ENCODE measurements around the gene MYO3B. TPM values are rescaled to one million over a fixed set of nuclear protein-coding genes. Genes with fewer than 3 reads are reported as not detected.

MYO3B gene
- total RNA-seq, 8 experiments from 2014 or later: 0.11 to 5.1 (median 0.98) TPM

- no peak overlapping the region for H3K4me3 ChIP-seq
- WGBS, 10 experiments: 31 to 100% (median 80%) methylated on average over 1 to 2 of the region's 2 CpGs; no CpG with 5 or more reads in 3 of the 10 experiments
- in situ Hi-C loops (cut with MboI; ENCODE audit: low pct_unique_long_range_greater_than_20kb in 2 of 9, low sequenced_read_pairs in 9 of 9, unreplicated experiment in 9 of 9): loop anchor here in 1 of 9 experiments (25.0 kb wide), 1 partner anchor 459 kb away; the partner anchor contains the start of gene GAD1
- ATAC-seq (replicated peaks in 6 of 8): peak in 5 of 8 experiments; percentile 27 to 70 (median 55)
- H3K27ac ChIP-seq: no peak overlapping the region
- H3K4me1 ChIP-seq (replicated peaks in 1 of 2): peaks cover 23 to 28% of the 10 kb centered on the region in 2 donors
Observed at GRCh38 chr2:170353723-170354122, 175.8 kb downstream of the MYO3B start.

DNA sequence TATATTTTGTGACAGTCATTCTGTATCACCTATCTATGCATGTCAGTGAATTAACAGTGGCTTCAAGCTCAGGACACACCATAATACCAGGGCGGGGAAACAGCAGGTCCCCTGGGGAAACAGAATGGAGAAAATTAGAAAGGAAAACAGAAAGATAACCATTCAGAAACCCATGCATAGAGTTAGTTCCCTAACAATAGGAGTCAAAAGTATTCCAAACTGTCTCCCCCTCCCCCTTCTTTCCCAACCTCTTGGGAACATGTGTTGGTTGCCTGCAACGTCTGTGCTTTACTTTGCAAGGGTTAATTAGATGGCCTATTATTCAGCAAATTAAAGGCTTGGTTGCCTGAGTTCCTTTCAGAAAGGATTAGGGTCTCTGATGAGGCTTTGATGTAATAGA, 176.4 kb downstream of the MYO3B start:
- peak in 3 of 8 experiments; percentile 32 to 53 (median 44) for ATAC-seq (replicated peaks in 6 of 8)
- Histone ChIP-seq H3K27ac (no peak overlapping the region), H3K4me3 (no peak overlapping the region), H3K4me1 (replicated peaks in 1 of 2) (peaks cover 23 to 28% of the 10 kb centered on the region in 2 donors)
- 0 to 100% (median 36%) methylated on average over 1 to 2 of the region's 2 CpGs; no CpG with 5 or more reads in 4 of the 10 experiments for WGBS, 10 experiments
- in situ Hi-C loops (cut with MboI; ENCODE audit: low pct_unique_long_range_greater_than_20kb in 2 of 9, low sequenced_read_pairs in 9 of 9, unreplicated experiment in 9 of 9): loop anchor here in 1 of 9 experiments (25.0 kb wide), 1 partner anchor 458 kb away; the partner anchor contains the start of gene GAD1

DNA sequence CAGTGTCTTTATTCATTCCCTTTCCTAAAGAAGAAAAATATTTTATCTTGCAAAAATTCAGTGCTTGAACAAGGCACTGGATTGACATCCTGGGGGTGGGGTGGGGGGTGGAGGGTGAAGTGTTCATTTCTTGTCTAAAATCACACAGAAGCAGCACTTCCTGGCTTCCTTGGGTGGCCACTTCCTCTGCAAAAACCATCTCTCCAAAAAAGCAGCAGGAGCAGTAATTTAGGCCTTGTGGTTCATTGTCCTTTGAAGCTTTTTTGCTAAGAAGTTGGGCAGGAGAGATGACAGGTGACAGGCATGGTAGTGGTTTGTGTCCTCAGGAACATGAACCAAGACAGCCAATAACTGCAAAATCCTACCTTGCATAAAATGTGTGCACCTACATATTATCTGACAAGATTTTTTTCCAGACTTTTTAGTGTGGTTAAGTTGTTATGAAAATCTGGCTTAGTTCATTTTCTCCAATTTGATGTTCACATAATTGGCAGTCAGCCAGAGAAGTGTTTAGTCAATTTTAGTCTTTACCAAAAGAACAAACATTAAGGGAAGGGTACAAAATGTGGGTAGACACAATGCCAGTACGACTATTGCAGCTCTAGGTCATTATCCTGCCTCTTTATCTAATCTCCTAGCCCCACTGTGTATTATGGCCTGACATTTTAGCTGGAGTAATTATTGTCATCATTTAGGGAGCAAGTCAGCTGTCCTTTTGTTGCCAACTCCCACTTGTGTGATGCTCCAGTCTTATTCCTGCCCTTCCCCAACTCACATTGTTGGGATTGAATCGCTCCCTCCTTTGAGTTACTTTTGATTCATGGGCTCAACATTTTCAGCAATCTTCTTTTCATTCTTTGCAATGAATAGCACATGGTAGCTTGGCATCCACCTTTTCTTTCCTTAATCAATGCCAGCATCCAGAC, 177.2 kb downstream of the MYO3B start:
- 8 to 53% (median 23%) methylated on average over 1 to 2 of the region's 2 CpGs; no CpG with 5 or more reads in 1 of the 10 experiments for WGBS, 10 experiments
- no peak overlapping the region for H3K27ac ChIP-seq
- ATAC-seq (replicated peaks in 6 of 8): peak in 5 of 8 experiments; percentile 42 to 76 (median 47)
- in situ Hi-C loops (cut with MboI; ENCODE audit: low pct_unique_long_range_greater_than_20kb in 2 of 9, low sequenced_read_pairs in 9 of 9, unreplicated experiment in 9 of 9): loop anchor here in 1 of 9 experiments (25.0 kb wide), 1 partner anchor 457 kb away; the partner anchor contains the start of gene GAD1
- H3K4me1 ChIP-seq (replicated peaks in 1 of 2): peaks cover 23 to 32% of the 10 kb centered on the region in 2 donors
- no peak overlapping the region for H3K4me3 ChIP-seq

DNA sequence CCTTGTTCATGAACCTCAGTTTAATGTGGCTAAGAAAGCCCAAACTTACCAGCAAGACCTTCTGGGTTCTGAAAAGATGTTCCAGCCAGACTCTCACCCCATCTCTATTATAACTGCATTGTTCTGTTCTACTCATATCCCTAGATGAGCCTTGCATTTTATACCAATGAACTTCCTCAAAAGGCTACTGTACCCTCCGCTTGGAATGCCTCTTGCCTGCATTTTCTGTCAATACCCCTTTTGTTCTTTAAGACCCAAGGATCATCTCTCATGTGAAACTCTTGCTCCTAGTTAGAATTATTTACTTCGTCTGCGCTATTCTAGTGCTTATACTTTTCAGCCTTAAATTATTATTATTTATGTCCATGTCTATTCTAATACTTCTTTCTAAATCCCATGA, 181.5 kb downstream of the MYO3B start:
- no peak for ATAC-seq (replicated peaks in 6 of 8)
- 43 to 100% (median 95%) methylated on average over 1 to 3 of the region's 3 CpGs for WGBS, 10 experiments
- peaks cover 10 to 28% of the 10 kb centered on the region in 2 donors for H3K4me1 ChIP-seq (replicated peaks in 1 of 2)
- no peak overlapping the region for H3K27ac ChIP-seq
- in situ Hi-C loops (cut with MboI; ENCODE audit: low pct_unique_long_range_greater_than_20kb in 2 of 9, low sequenced_read_pairs in 9 of 9, unreplicated experiment in 9 of 9): loop anchor here in 1 of 9 experiments (25.0 kb wide), 1 partner anchor 453 kb away; the partner anchor contains the start of gene GAD1
- H3K4me3 ChIP-seq: no peak overlapping the region

DNA sequence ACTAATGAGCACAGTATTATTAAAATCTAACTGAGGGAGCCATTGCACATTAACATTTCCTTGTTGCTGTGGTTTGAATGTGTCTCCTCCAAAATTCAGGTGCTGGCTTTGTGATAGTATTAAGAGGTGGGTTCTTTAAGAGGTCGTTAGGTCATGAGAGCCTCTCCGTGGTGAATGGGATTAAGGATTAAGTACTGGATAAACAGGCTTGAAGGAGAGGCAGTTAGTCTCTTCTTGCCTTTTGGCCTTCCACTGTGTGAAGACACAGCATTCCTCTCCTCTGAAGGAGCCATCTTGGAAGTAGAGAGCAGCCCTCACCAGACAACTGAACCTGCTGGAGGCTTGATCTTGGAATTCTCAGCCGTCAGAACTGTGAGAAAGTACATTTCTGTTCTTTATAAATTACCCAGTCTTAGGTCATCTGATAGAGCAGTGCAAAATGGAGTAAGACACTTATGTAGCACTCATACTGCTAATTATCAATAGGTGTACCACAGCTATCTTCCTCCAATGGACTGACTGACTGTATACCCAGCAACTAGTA, 182.7 kb downstream of the MYO3B start:
- Histone ChIP-seq H3K4me3 (no peak overlapping the region), H3K4me1 (replicated peaks in 1 of 2) (peaks cover 0 to 17% of the 10 kb centered on the region in 2 donors), H3K27ac (no peak overlapping the region)
- in situ Hi-C loops (cut with MboI; ENCODE audit: low pct_unique_long_range_greater_than_20kb in 2 of 9, low sequenced_read_pairs in 9 of 9, unreplicated experiment in 9 of 9): loop anchor here in 2 of 9 experiments (10.0 to 25.0 kb wide), 2 partner anchors 452 to 454 kb away; partner anchors contain the start of gene GAD1 (in 2 of the 2)
- no peak for ATAC-seq (replicated peaks in 6 of 8)
- WGBS, 10 experiments: 43 to 100% (median 67%) methylated on average over 1 to 3 of the region's 3 CpGs; no CpG with 5 or more reads in 3 of the 10 experiments

- WGBS, 10 experiments: 15 to 100% (median 40%) methylated on average over 1 to 5 of the region's 5 CpGs; no CpG with 5 or more reads in 1 of the 10 experiments
- ATAC-seq (replicated peaks in 6 of 8): peak in 5 of 8 experiments; percentile 38 to 90 (median 68)
- Histone ChIP-seq H3K27ac (no peak overlapping the region), H3K4me3 (no peak overlapping the region), H3K4me1 (replicated peaks in 1 of 2) (peaks cover 0 to 16% of the 10 kb centered on the region in 2 donors)
- in situ Hi-C loops (cut with MboI; ENCODE audit: low pct_unique_long_range_greater_than_20kb in 2 of 9, low sequenced_read_pairs in 9 of 9, unreplicated experiment in 9 of 9): loop anchor here in 2 of 9 experiments (10.0 to 25.0 kb wide), 2 partner anchors 451 to 453 kb away; partner anchors contain the start of gene GAD1 (in 2 of the 2)
Observed at GRCh38 chr2:170361090-170361936, 183.4 kb downstream of the MYO3B start.

DNA sequence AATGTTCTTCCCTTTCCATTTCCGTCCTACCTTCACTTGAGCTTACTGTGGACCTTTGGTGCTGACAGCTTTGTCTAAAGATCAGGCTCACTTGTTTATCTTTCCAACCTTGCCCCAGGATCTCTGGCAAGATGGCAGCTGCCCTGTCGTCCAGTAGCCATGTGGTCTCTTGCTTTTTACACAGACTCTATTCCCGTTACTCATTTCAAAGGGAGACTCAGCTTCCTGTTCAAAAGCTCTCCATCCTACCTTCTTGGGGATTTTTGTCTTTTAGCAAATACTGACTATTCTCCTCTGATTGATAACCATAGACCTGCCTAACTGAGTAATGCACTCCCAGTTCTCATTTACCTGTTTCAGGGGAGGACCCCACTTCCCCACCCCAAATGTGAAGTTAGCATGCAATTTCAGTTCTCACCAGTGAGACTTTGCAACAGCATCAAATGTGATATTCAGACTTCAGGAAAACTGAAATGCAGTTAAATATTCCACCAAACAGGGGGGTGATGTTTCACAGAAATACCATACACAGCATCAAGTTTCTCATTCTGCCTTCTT, 184.4 kb downstream of the MYO3B start:
- no peak for ATAC-seq (replicated peaks in 6 of 8)
- in situ Hi-C loops (cut with MboI; ENCODE audit: low pct_unique_long_range_greater_than_20kb in 2 of 9, low sequenced_read_pairs in 9 of 9, unreplicated experiment in 9 of 9): loop anchor here in 2 of 9 experiments (10.0 to 25.0 kb wide), 2 partner anchors 450 to 452 kb away; partner anchors contain the start of gene GAD1 (in 2 of the 2)
- 50 to 94% (median 87%) methylated on average over 1 to 3 of the region's 3 CpGs; no CpG with 5 or more reads in 2 of the 10 experiments for WGBS, 10 experiments
- H3K4me1 ChIP-seq (replicated peaks in 1 of 2): peaks cover 0 to 16% of the 10 kb centered on the region in 2 donors
- no peak overlapping the region for H3K27ac ChIP-seq
- H3K4me3 ChIP-seq: no peak overlapping the region

DNA sequence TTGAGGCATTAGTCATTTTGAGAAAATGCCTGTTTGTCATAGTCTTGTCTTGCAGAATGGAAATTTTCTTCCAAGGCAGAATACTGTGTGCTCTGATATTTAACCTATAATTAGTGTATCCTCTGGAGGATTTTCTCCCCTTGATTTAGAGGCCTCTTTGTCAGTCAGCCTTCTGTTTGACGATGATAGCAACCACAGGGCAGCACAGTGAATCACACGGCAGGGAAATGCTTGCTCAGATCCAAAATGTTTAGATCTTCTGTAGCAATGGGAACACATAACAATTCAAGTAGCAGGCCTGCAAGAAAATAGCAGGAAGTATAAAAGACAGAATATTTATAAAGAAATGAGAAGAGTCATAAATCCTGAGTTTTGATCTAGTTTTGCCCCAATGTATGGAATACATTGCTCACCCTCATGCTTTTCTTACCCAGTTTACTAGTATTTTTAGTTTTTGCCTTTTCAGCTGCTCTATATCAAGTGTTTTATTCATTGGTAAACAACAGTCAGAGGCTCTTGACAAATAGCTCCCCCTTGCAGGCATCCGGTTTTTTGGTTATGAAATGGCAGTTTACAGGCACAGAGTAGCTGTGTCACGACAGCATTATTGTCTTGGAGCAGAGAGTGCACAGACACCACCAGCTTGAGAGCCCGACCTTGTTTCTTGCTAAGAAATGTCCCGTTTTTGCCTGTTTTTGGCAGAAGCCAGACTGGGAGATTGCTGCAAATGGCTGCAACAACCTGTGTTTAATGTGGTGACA, 185.1 kb downstream of the MYO3B start:
- in situ Hi-C loops (cut with MboI; ENCODE audit: low pct_unique_long_range_greater_than_20kb in 2 of 9, low sequenced_read_pairs in 9 of 9, unreplicated experiment in 9 of 9): loop anchor here in 2 of 9 experiments (10.0 to 25.0 kb wide), 2 partner anchors 449 to 452 kb away; partner anchors contain the start of gene GAD1 (in 2 of the 2)
- Histone ChIP-seq H3K4me1 (replicated peaks in 1 of 2) (peaks cover 0 to 16% of the 10 kb centered on the region in 2 donors), H3K4me3 (no peak overlapping the region), H3K27ac (no peak overlapping the region)
- WGBS, 10 experiments: 13 to 80% (median 37%) methylated on average over 1 to 6 of the region's 6 CpGs
- peak in 5 of 8 experiments; percentile 16 to 86 (median 45) for ATAC-seq (replicated peaks in 6 of 8)

GRCh38 chr2:170365003-170365402, 187.1 kb downstream of the MYO3B start:
- no peak for ATAC-seq (replicated peaks in 6 of 8)
- Histone ChIP-seq H3K4me3 (no peak overlapping the region), H3K4me1 (replicated peaks in 1 of 2) (peaks cover 0 to 14% of the 10 kb centered on the region in 2 donors), H3K27ac (no peak overlapping the region)
- in situ Hi-C loops (cut with MboI; ENCODE audit: low pct_unique_long_range_greater_than_20kb in 2 of 9, low sequenced_read_pairs in 9 of 9, unreplicated experiment in 9 of 9): loop anchor here in 2 of 9 experiments (10.0 to 25.0 kb wide), 2 partner anchors 447 to 450 kb away; partner anchors contain the start of gene GAD1 (in 2 of the 2)
- WGBS, 10 experiments: 0 to 100% (median 80%) methylated on average over 1 to 6 of the region's 6 CpGs; no CpG with 5 or more reads in 3 of the 10 experiments

GRCh38 chr2:170365686-170366085, 187.7 kb downstream of the MYO3B start:
- in situ Hi-C loops (cut with MboI; ENCODE audit: low pct_unique_long_range_greater_than_20kb in 2 of 9, low sequenced_read_pairs in 9 of 9, unreplicated experiment in 9 of 9): loop anchor here in 2 of 9 experiments (10.0 to 25.0 kb wide), 2 partner anchors 447 to 449 kb away; partner anchors contain the start of gene GAD1 (in 2 of the 2)
- Histone ChIP-seq H3K4me3 (no peak overlapping the region), H3K27ac (no peak overlapping the region), H3K4me1 (replicated peaks in 1 of 2) (peaks cover 0 to 12% of the 10 kb centered on the region in 2 donors)
- ATAC-seq (replicated peaks in 6 of 8): peak in 2 of 8 experiments; percentile 44 to 74
- 50 to 100% (median 81%) methylated on average over 2 to 3 of the region's 3 CpGs; no CpG with 5 or more reads in 6 of the 10 experiments for WGBS, 10 experiments

GRCh38 chr2:170368370-170368769, 190.4 kb downstream of the MYO3B start:
- in situ Hi-C loops (cut with MboI; ENCODE audit: low pct_unique_long_range_greater_than_20kb in 2 of 9, low sequenced_read_pairs in 9 of 9, unreplicated experiment in 9 of 9): loop anchor here in 2 of 9 experiments (10.0 to 25.0 kb wide), 2 partner anchors 444 to 446 kb away; partner anchors contain the start of gene GAD1 (in 2 of the 2)
- Histone ChIP-seq H3K27ac (no peak overlapping the region), H3K4me1 (replicated peaks in 1 of 2) (peaks cover 0 to 2% of the 10 kb centered on the region in 2 donors), H3K4me3 (no peak overlapping the region)
- no peak for ATAC-seq (replicated peaks in 6 of 8)
- whole genome bisulfite sequencing, 10 experiments: 70 to 100% (median 88%) methylated on average over 1 to 5 of the region's 5 CpGs

All from motor neuron (in vitro differentiated cells).